ENCODE results near the gene B9D2. TPM values are rescaled to one million over a fixed set of nuclear protein-coding genes. Genes with fewer than 3 reads are reported as not detected.
"Not testable (repeated sequence)": the region's sequence is repeated elsewhere in the genome, so short reads cannot be mapped to it uniquely, and the experiment has no call there.

Gene B9D2
- total and polyA plus RNA-seq, 3 donors from 2014 or later: 6.7 to 14.6 (median 13.5) TPM

DNA sequence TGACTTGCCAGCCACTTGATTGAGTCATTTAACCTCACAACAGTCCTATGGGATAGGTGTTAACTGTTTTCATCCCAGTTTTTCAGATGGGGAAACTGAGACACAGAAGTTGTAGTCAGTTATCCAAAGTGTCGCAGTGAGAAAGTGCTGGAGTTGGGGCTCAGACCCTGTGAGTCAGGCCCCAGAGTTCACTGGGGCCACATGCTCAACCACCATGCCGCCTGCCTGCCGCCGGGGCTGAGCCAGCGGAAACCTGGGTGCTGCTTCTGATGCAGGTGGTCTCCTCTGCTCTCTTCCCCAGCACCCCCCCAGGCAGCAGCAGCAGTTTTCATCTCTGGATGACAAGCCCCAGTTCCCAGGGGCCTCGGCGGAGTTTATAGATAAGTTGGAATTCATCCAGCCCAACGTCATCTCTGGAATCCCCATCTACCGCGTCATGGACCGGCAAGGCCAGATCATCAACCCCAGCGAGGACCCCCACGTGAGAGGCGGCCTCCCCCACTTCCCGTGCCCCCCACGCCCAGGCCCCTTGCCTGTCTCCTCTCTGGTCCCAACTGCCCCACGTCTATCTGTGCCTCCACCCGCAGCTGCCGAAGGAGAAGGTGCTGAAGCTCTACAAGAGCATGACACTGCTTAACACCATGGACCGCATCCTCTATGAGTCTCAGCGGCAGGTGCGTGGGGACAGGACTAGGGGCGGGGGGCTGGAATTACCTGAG lies 46.5 kb upstream of the B9D2 start:
- H3K27me3 ChIP-seq: no peaks in the 10 kb centered on the region
- DNase-seq: no peak
- no peak overlapping the region for H3K4me3 ChIP-seq
- intact Hi-C loops (cut with DNase I; ENCODE audit: low total_unique reads): no loop called here
- WGBS, 2 donors: 84 to 89% methylated on average over 14 to 23 of the region's 23 CpGs
- H3K27ac ChIP-seq: no peak overlapping the region
- H3K4me1 ChIP-seq: peaks cover 3% of the 10 kb centered on the region
- TF ChIP-seq, protein P1, sequence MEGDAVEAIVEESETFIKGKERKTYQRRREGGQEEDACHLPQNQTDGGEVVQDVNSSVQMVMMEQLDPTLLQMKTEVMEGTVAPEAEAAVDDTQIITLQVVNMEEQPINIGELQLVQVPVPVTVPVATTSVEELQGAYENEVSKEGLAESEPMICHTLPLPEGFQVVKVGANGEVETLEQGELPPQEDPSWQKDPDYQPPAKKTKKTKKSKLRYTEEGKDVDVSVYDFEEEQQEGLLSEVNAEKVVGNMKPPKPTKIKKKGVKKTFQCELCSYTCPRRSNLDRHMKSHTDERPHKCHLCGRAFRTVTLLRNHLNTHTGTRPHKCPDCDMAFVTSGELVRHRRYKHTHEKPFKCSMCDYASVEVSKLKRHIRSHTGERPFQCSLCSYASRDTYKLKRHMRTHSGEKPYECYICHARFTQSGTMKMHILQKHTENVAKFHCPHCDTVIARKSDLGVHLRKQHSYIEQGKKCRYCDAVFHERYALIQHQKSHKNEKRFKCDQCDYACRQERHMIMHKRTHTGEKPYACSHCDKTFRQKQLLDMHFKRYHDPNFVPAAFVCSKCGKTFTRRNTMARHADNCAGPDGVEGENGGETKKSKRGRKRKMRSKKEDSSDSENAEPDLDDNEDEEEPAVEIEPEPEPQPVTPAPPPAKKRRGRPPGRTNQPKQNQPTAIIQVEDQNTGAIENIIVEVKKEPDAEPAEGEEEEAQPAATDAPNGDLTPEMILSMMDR (IDR thresholded peaks at IDR 0.05): no peak
- TF ChIP-seq POLR2A (IDR thresholded peaks at IDR 0.05): no peak
- H3K9me3 ChIP-seq: no peaks in the 10 kb centered on the region
- no peaks in the 10 kb centered on the region for H3K36me3 ChIP-seq (ENCODE audit: low read depth, missing control alignments)

DNA sequence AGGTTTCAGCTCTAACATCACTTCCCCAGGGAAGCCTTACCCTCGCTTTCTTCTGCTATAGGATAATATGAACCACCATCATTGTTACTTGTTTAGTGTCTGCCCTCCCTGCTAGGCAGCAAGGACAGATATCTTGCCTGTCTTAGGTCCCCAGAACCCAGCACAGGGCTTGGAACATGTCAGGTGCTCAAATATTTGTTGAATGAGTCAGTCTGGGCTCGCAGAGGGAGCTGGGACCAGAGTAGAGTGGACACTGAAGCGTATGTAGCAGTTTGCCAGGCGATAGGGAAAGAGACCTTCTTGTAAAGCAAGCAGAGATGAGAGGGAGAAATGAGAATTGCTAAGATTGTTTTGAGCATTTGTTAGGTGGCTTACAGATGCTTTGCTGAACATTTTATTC lies 45.3 kb upstream of the B9D2 start:
- Histone ChIP-seq H3K27ac (no peak overlapping the region), H3K27me3 (no peaks in the 10 kb centered on the region), H3K36me3 (ENCODE audit: low read depth, missing control alignments) (no peaks in the 10 kb centered on the region), H3K9me3 (no peaks in the 10 kb centered on the region), H3K4me3 (no peak overlapping the region), H3K4me1 (peaks cover 3% of the 10 kb centered on the region)
- peak; percentile 63 for DNase-seq
- WGBS, 2 donors: 68 to 69% methylated on average over 4 of the region's 4 CpGs
- intact Hi-C loops (cut with DNase I; ENCODE audit: low total_unique reads): no loop called here
- TF ChIP-seq, protein P1 (IDR thresholded peaks at IDR 0.05): no peak
- no peak for TF ChIP-seq POLR2A (IDR thresholded peaks at IDR 0.05)

DNA sequence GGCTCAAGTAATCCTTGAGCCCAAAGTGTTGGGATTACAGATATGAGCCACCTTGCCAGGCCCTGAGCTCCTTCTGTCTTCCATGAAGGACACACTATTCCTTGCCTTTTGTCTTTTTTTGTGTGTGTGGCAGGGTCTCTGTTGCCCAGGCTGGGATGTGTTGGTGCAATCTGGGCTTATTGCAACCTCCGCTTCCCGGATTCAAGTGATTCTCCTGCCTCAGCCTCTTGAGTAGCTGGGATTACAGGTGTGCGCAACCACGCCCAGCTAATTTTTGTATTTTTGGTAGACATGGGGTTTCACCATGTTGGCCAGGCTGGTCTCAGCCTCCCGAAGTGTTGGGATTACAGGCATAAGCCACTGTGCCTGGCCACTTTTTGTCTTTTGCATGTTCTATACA lies 44.9 kb upstream of the B9D2 start:
- DNase-seq; H3K27me3 ChIP-seq; H3K9me3 ChIP-seq; intact Hi-C loops (cut with DNase I; ENCODE audit: low total_unique reads); H3K4me1 ChIP-seq; H3K27ac ChIP-seq; H3K4me3 ChIP-seq; H3K36me3 ChIP-seq (ENCODE audit: low read depth, missing control alignments): not testable (repeated sequence)
- WGBS, 2 donors: 94% methylated on average over 5 of the region's 5 CpGs

DNA sequence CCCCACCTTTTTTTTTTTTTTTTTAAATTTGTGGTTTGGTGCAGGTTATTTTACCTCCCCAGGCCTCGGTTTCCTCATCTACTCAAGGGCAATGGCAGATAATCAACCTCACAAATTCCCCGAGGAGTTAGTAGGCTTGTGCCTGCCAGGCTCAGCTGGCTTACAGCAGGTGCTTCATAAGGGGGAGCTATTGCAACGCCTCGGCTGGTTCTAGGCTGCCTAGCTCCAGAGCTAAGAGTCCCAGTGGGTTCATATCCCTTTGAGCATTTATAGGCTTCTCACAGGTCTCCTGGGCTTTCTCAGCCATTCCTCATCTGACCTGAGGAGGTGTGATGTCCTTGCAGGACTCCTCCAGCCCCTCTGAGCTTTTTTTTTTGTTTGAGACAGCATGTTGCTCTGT lies 44.3 kb upstream of the B9D2 start:
- intact Hi-C loops (cut with DNase I; ENCODE audit: low total_unique reads): no loop called here
- Histone ChIP-seq H3K27me3 (no peaks in the 10 kb centered on the region), H3K4me1 (peaks cover 3% of the 10 kb centered on the region), H3K27ac (no peak overlapping the region), H3K4me3 (no peak overlapping the region), H3K36me3 (ENCODE audit: low read depth, missing control alignments) (no peaks in the 10 kb centered on the region), H3K9me3 (no peaks in the 10 kb centered on the region)
- WGBS, 2 donors: 74 to 80% methylated on average over 4 of the region's 4 CpGs
- DNase-seq: no peak
- TF ChIP-seq POLR2A (IDR thresholded peaks at IDR 0.05): no peak
- TF ChIP-seq, protein P1 (IDR thresholded peaks at IDR 0.05): no peak

DNA sequence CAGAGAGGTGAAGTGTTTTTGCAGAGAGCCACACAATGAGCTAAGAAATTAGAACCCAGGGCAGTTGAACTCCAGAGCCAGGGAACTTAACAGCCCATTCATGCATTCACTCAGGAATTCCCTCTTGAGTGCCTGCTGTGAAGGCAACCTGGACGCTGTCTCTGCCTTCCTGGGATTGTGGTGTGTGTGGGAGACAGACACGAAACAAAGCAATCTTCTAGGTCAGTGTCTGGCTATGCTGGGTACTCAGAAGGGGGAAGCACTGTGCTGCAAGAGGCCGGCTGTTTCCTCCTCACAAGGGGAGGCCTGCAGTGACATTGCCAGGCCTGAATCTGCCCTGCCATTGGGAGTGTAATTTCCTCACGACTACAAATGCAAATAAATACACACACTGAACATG lies 43.3 kb upstream of the B9D2 start:
- intact Hi-C loops (cut with DNase I; ENCODE audit: low total_unique reads): no loop called here
- peaks cover 3% of the 10 kb centered on the region for H3K4me1 ChIP-seq
- 43 to 81% methylated on average over 2 to 4 of the region's 4 CpGs for WGBS, 2 donors

More for the DNA sequence above, 43.3 kb upstream of the B9D2 start:
- no peaks in the 10 kb centered on the region for H3K9me3 ChIP-seq
- TF ChIP-seq POLR2A (IDR thresholded peaks at IDR 0.05): no peak
- TF ChIP-seq, protein P1 (IDR thresholded peaks at IDR 0.05): no peak
- peak overlapping the region in 1 of 2 donors; percentile 45 for H3K27ac ChIP-seq
- H3K27me3 ChIP-seq: no peaks in the 10 kb centered on the region
- no peak overlapping the region for H3K4me3 ChIP-seq
- H3K36me3 ChIP-seq (ENCODE audit: low read depth, missing control alignments): no peaks in the 10 kb centered on the region
- peak; percentile 56 for DNase-seq

All from testis (tissue), 3 donors.